Raji (cell line): Measurements from ENCODE around the gene FOCAD.

Experiments
- POLR2A ChIP-seq: IDR thresholded peaks from 2 replicates; pipeline ENCODE4 v1.6.1; 2011; ENCODE audit warnings: low read depth, low read length, control low read depth; ENCODE audit not compliant: insufficient read depth

Gene FOCAD

DNA sequence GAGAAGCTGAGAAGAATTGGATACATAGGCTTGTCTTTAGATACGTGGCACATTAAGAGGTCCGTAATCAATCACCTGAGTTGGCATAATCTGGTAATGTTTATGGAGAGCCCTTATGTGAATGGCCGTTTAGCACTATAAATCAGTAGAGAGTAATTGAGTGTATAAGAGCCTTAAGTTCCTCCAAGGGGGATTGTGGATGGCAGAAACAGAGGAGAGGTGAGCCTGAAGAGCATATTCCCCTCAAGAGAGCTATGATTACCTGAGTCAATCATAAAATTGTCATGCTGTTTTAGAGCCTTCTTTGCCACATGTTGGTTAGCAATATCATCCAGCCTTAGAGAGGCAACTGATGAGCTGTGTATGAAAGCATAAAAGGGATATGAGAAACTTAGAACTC lies 58.8 kb downstream of the FOCAD start:
- no peak for TF ChIP-seq POLR2A

DNA sequence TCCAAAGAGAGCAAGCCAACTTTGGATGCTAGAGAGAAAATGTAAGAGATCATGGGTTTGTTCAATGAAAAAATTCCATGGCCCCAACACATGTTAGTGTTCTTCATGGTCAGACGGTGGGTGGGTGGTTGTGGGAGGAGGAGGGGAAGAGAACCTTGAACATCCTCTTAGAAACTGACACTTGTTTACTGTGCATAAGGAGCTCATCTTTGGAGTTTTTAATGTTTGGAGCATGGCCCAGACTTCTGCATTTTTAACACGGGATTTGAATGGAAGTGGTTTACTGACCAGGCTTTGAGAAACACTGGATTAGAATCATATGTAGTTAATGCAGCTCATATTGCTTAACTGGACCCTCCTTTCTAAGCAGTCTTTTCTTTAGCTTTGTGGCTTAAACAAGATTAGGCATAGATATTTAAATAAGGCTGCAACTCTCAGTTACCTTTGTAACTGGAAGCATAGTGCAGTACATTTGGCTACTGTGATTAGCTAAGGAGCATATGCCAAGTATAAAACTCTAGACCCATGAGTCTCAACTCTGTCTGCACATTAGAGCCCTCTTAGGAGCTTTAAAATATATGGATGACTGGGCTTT lies 60.1 kb downstream of the FOCAD start:
- no peak for TF ChIP-seq POLR2A

DNA sequence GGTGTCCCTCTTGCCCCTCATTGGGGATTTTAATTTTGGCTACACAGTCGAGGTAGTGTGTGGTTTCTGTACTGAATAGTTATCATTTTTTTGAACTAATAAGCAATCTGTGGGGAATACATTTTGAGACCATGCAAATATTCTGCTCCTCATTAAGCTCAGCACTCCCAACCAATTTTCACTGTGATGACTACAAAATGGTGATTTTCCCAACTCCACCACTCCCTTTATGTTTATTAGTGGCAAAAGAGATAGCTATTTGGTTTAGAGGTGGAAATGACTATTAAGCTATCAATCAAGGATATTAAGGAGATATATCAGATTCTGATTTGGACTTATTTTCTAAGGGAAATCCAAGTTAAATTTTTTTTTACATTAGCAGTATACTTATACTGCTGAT lies 62.9 kb downstream of the FOCAD start:
- no peak for TF ChIP-seq POLR2A

DNA sequence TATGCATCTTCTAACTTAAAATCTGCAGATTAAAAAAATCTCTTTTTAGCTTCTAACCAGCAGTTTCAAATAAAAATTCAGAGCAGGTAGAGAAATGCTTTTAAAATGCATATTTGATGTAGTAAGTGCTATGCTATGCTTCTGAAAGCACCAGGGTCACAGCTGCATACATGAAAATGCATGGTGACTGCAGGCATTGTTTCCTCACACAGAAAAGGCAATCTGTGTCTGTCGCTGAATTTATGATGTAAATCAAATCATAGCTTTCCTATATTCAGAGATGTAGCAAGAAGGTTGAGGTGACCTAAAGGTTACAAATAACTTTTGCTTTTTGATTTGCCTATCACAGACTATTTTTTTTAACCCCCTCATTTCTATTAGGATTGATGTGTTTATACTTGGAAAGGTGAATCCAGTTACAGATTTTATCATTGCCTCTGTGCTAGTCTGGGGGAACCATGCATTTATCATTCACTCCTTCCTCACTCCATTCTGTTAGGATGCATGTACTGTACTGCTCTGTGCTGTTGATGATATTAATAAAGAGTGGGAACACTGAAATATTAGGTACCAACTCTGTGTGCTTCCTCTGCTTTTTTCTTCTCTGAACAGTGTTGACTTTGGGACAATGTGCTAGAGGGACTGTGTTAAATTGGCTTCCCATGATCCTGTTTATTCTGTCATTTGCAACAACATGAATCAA lies 65.6 kb downstream of the FOCAD start:
- no peak for TF ChIP-seq POLR2A

DNA sequence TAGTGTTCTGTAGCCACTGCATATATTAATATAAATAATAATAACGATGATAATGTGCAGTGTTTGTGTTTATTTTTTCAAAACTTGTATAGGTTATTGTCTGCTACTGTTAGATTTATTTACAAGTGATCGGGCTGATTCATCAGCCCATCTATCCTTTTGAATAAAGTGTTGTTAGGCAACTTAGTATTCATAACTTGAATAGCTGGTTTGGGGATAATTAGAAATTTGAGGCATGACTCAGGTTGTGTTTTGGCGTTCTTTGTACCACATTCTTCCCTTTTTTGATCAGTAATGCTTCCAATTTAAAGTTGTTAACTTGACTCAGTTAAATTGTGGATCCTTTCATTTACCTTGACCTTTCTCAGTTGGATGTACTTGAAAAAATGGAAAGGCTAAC lies 69.7 kb downstream of the FOCAD start:
- no peak for TF ChIP-seq POLR2A

DNA sequence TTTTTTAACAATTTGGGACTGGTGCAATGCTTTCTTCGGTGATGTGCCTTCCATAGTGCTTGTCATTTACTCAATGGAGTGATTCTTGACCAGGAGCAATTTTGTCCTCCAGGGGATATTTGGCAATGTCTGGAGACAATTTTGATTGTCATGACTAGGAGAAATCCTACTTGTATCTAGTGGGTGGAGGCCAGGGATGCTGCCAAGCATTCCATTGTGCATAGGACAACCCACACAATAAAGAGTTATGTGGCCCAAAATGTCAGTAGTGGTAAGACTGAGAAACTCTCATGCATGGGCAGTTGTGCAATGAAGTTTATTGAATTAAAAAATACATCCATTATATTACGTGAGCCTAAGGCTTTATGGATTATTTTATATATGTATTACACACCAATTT lies 70.5 kb downstream of the FOCAD start:
- TF ChIP-seq POLR2A: no peak

DNA sequence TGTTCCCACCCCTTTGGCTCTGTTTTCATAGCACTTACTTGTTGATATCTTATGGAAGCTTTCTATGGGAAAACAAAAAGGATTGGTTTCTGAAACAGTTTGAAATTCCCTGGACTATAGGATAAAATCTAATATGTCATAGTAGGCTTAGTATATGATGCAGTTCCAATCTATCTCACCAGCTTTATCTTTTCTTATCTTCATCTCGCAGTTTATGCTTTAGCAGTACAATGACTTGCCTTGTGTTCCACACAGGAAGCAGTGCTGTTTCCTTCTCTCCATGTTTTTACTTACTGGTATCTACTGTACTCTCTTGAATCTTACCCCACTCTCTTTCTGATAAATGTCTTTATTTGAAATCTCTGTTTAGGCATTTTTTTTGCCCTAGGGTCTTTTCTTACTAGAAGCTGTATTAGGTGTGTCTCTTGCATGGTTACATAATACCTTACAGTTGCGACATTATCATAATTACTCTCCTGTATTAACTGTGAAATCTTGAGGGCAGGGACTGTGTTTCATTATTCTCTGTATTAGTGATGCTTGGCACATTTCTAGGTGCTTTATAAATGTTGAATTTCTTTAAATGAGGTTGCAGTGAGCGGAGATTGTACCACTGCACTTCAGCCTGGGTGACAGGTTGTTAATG lies 76.3 kb downstream of the FOCAD start:
- TF ChIP-seq POLR2A: no peak

DNA sequence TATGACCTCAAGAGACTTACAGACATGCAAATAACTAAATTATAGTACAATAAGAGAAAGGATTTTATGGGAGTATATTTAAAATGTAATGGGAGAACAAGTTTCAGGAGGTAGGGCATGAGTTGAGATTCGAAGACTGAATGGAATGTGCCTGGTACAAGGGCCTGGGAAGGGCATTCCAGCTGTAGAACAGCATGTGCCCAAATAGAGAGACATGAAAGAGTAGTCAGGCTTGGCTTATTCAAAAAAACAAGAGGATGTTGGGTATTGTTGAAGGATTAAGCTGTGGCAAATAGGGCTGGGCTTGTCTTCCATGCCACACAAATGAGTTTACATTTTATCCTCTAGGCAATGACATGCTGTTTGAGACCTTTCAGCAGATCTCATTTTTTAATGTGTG lies 86.9 kb downstream of the FOCAD start:
- no peak for TF ChIP-seq POLR2A

DNA sequence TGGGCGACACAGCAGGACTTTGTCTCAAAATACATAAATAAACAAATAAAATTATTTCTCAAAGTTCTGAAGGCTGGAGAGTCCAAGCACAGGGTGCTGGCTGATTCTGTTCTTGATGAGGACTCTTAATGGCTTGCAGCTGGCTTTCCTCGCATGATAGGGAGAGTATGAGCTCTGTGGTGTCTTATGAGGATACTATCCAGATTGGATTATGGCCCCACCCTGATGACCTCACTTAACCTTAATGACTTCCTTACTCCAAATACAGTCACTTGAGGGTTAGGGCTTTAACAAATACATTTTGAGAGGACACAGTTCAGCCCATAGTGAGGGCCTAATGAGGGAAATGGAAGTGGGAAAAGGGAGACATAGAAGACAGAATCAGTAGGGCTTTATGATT lies 87.7 kb downstream of the FOCAD start:
- TF ChIP-seq POLR2A: no peak

DNA sequence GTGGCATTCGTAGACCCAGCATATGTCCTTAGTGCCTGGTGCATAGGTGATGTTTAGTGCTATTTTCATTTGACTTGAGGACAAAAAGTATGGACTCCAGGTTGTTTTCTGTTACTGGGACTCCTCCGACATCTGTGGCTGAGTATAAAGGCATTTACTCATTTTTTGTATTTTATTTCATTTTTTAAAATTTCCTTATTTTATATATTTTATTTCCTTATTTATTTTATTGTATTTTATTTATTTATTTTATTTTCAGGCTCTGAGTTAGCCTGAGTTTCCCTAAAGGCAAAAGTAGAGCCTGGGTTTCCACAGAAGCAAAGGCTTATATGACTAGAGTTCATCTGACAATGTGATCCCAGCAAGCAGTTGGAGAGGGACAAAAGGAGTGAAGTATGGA lies 91.6 kb downstream of the FOCAD start:
- TF ChIP-seq POLR2A: no peak

DNA sequence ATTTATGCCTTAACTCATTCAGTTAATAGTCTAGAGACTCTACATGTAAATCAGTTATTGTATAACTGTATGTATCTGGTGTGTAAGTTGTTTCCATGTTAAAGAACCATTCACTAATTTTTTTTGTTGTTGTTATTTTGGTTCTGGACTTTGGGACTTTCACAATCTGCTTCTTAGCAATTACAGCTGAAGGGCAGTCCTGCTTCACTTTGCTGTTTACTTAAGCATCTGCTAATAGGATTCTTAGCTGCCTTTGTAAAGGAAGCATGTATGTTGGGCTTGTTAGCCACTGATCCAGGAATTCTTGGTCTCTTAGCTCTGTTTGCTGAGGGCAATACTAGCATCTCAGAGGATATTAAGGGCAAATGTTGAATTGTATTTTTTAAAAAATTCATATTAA lies 97.0 kb downstream of the FOCAD start:
- no peak for TF ChIP-seq POLR2A

DNA sequence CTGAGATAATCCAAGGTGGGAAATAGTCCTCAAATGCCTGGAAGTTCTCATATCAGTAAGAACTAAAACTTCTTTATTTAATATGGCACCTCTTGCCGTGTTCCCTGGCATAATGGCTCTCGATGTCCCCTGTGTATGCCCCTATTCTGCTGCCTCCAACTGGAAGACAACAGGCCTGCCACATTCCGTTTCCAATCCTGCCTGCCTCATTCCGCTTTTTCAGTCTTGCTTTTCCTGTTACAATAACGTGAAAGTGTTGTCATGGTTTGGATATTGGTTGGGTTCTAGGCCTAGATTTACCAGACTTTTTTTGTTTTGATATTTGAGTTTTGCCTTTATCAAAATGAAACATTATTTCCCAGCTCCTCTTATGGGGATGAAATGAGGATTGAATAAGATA lies 98.2 kb downstream of the FOCAD start:
- no peak for TF ChIP-seq POLR2A

DNA sequence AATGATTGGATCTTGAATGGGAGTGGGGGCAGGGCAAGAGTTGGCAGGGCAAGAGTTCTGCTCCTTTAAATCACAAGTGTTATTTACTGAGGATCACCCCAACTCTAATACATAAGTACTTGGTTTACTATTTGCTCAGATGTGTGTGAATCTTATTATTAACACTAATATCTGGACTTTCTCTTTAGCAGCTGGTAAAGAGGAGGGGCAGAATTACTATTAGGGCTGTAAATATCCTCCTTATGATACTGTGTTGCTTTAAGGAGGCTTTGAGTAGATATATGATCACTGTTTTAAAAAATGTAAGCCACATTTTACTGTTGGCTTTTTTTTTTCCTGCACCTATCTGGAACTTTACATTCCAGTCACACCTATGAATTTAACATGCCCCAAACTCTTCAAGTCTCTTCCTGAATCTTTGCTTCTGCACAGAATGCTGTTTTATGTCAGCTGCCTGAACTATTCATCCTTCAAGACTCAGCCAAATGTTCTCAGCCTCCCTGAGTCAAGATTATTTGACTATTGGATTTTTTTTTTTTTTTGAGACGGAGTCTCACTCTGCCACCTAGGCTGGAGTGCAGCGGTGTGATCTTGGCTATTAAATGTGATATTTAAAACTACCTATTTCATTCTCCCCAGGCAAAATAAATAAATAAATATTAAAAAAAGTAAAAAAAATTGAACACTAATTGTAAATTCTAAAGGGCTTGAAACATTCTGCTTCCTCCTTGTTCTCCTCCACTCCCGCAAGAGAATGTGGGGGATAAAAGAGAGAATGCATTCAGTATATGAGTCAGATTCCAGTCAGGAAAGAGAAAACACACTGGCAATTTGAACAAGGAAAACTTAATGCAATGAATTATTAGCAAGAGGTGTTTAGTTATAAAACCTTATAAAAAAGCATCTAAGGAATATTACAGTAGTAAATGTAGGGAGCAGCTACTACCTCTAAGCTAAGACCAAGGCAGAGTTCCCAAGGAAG lies 99.3 kb downstream of the FOCAD start:
- no peak for TF ChIP-seq POLR2A

DNA sequence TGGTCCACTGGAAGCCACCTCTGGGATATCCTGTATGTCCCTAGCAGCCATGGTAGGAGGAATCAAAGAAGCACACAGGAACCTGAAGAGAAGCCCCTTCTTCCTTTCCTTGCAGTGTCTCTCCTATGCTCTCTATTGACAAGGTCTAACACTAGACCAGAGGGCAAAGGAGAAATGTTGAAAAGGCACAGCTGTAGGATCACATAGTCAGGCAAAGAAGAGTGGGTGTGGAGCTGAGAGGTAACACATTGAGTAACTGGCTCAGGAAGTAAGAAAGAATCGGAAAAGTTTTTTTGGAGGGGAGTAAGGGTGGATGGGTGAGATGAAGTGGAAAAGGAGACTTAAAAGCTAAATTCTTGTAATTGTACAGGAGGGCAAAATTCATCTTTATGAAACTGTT lies 100.1 kb downstream of the FOCAD start:
- TF ChIP-seq POLR2A: no peak

DNA sequence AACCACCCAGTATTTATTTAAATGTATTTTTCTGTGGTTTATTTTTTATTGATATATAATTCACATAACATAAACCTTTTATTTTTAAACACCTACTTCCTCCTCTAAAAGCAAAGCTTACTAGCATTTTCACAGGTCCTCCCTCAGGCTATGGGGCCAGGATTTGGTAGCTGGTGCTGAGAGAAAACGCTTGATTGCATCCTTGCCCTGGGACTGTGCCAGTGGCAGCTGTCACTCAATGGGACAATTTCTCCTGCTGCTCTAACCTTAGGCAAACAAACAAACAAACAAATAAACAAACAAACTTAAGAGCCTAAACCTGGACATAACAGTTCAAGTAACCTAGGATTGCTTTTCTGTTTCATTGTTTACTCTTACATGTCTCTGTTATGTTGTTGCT lies 102.7 kb downstream of the FOCAD start:
- no peak for TF ChIP-seq POLR2A
